Lower lobe of right lung (tissue), 2 donors: ENCODE data around the gene XPO6. TPM values are rescaled to one million over a fixed set of nuclear protein-coding genes. Genes with fewer than 3 reads are reported as not detected.

Source experiments
- ATAC-seq, 2 donors: fragments of 200-7000 bp; cut with Tn5 transposase; one replicate each; pipeline ENCODE4 v1.9.1; 2020 to 2022; ENCODE audit warnings: mild to moderate bottlenecking in 2 of 2, moderate library complexity in 2 of 2
- DNase-seq: peaks from one replicate; pipeline ENCODE4 v3.0.0-alpha.2; 2020
- H3K27ac ChIP-seq: fragments of 200-600 bp; one replicate; pipeline ENCODE4 v1.8.0; 2022
- H3K27me3 ChIP-seq: fragments of 200-600 bp; one replicate; pipeline ENCODE4 v1.8.0; 2022; ENCODE audit warnings: low read depth
- H3K36me3 ChIP-seq: fragments of 200-600 bp; one replicate; pipeline ENCODE4 v1.8.0; 2022; ENCODE audit warnings: mild to moderate bottlenecking
- H3K4me1 ChIP-seq: fragments of 200-600 bp; one replicate; pipeline ENCODE4 v1.8.0; 2022
- H3K4me3 ChIP-seq: fragments of 200-600 bp; one replicate; pipeline ENCODE4 v1.8.0; 2022; ENCODE audit warnings: mild to moderate bottlenecking
- H3K9me3 ChIP-seq: fragments of 200-600 bp; one replicate; pipeline ENCODE4 v1.8.0; 2022
- CTCF ChIP-seq: fragments of 200-600 bp; IDR thresholded peaks from one replicate; pipeline ENCODE4 v1.8.0; 2022; ENCODE audit warnings: antibody characterized with exemption, mild to moderate bottlenecking
- intact Hi-C: fragments of 100-400 bp; cut with DNase I; formaldehyde crosslinking; loops from one replicate; pipeline ENCODE4 v1.11.0; 2022
- total RNA-seq: library from RNA; stranded (reverse); fragmentation: NEBNext Ultra II Directional; extraction: Animal tissue kit (Norgen Biotek cat#: 25700); gene quantifications from one replicate; pipeline ENCODE4 v1.2.1, GENCODE V29; 2021
- donor health status: DM: no; HTN: yes; CAD: no; lungs with severe emphysema.

Gene XPO6
- total RNA-seq, 1 donor from 2014 or later: 106 TPM

GRCh38 chr16:28167221-28167620 is 44.5 kb downstream of the XPO6 start:
- TF ChIP-seq CTCF: no peak
- peaks cover 19% of the 10 kb centered on the region for H3K4me1 ChIP-seq
- intact Hi-C loops: no loop called here
- DNase-seq: no peak
- H3K4me3 ChIP-seq: no peak overlapping the region
- H3K36me3 ChIP-seq: peaks cover 60% of the 10 kb centered on the region
- no peak overlapping the region for H3K27ac ChIP-seq
- no peak for ATAC-seq
- no peaks in the 10 kb centered on the region for H3K27me3 ChIP-seq
- no peaks in the 10 kb centered on the region for H3K9me3 ChIP-seq

GRCh38 chr16:28166394-28167208 is 45.2 kb downstream of the XPO6 start:
- Histone ChIP-seq H3K4me3 (no peak overlapping the region), H3K9me3 (no peaks in the 10 kb centered on the region), H3K4me1 (peaks cover 19% of the 10 kb centered on the region), H3K36me3 (peaks cover 60% of the 10 kb centered on the region), H3K27me3 (no peaks in the 10 kb centered on the region), H3K27ac (peak overlapping the region; percentile 9)
- ATAC-seq: peak; percentile 40 to 42
- no peak for DNase-seq
- no peak for TF ChIP-seq CTCF
- intact Hi-C loops: no loop called here

DNA sequence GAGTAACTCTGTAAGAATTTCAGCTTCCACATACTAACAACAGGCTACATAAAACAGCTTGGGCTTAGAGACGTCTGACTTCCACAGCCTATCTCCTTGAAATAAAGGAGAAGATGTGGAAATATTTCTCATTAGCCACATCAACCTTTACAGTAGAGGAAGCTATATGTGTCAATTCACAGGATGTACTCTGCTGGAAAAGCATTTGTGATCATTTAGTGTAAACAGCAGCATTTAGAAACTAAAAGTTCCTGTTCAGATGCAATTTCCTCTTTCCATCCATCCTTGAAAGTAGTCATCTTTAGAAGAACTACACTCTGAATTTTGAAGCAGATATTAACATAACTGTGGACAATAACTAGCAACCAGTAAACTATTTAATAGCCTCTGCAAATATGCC is 46.2 kb downstream of the XPO6 start:
- no peaks in the 10 kb centered on the region for H3K27me3 ChIP-seq
- ATAC-seq (peak; percentile 45 to 55), DNase-seq (no peak)
- no peak for TF ChIP-seq CTCF
- peaks cover 60% of the 10 kb centered on the region for H3K36me3 ChIP-seq
- H3K27ac ChIP-seq: peak overlapping the region; percentile 9
- peaks cover 19% of the 10 kb centered on the region for H3K4me1 ChIP-seq
- no peaks in the 10 kb centered on the region for H3K9me3 ChIP-seq
- intact Hi-C loops: no loop called here
- no peak overlapping the region for H3K4me3 ChIP-seq

DNA sequence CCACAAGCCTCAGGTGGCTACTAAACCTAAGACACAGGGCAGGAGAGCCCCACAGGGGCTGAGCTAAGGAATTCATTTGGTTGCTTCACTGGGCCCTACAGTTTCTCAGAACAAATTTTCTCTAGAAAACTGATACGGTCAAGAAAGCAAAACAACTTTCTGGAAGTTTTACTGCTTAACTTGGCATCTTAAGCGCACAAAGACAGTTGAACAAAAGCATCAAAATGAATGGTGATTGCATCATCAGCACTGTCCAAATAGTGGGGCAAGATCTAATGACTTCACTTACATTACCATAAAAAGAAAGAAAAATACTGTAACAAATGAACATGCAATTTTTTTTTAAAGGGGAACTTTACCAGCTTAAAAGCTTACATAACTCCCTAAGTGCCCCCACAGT is 47.6 kb downstream of the XPO6 start:
- TF ChIP-seq CTCF: no peak
- intact Hi-C loops: no loop called here
- Histone ChIP-seq H3K4me1 (peaks cover 19% of the 10 kb centered on the region), H3K27ac (peak overlapping the region; percentile 69), H3K36me3 (peaks cover 46% of the 10 kb centered on the region), H3K9me3 (no peaks in the 10 kb centered on the region), H3K27me3 (no peaks in the 10 kb centered on the region), H3K4me3 (no peak overlapping the region)
- ATAC-seq: peak; percentile 20 to 31
- no peak for DNase-seq

GRCh38 chr16:28163699-28164098 is 48.1 kb downstream of the XPO6 start:
- Histone ChIP-seq H3K9me3 (no peaks in the 10 kb centered on the region), H3K4me1 (peaks cover 21% of the 10 kb centered on the region), H3K27ac (peak overlapping the region; percentile 58), H3K36me3 (peaks cover 42% of the 10 kb centered on the region), H3K27me3 (no peaks in the 10 kb centered on the region), H3K4me3 (no peak overlapping the region)
- peak; percentile 53 for DNase-seq
- no peak for ATAC-seq
- TF ChIP-seq CTCF: no peak
- intact Hi-C loops: no loop called here
